OCI-LY7 (cell line): Measurements from ENCODE around the gene CDNF. TPM values are rescaled to one million over a fixed set of nuclear protein-coding genes. Genes with fewer than 3 reads are reported as not detected.

Experiments used
- BruUV-seq: library from RNA; stranded (reverse); fragments of 400-500 nt; replicated peaks from 2 replicates; lab custom pipeline; 2021; lab: Mats Ljungman, UMichigan
- CTCF ChIA-PET: fragments of 300-600 bp; sonication (Branson Sonifier 250); formaldehyde crosslinking; loops from one replicate; lab custom pipeline; 2022; ENCODE audit warnings: antibody characterized with exemption; ENCODE audit not compliant: unreplicated experiment; lab: Charles Lee
- POLR2A ChIA-PET: fragments of 300-600 bp; sonication (Branson Sonifier 250); formaldehyde crosslinking; loops from one replicate; lab custom pipeline; 2022; ENCODE audit warnings: antibody characterized with exemption; lab: Charles Lee
- DNase-seq: peaks from one replicate; pipeline ENCODE4 v3.0.0-alpha.2; 2015; ENCODE audit warnings: low spot score
- H2AFZ ChIP-seq: fragments of 200-600 bp; sonication (generic), shearing (Covaris generic); 2 replicates; pipeline ENCODE4 v1.6.1; 2014; ENCODE audit warnings: mild to moderate bottlenecking, antibody characterized with exemption, low read length, moderate library complexity
- H3K27ac ChIP-seq: fragments of 200-600 bp; sonication (generic); 2 replicates; pipeline ENCODE4 v1.5.1; 2014; ENCODE audit warnings: mixed run types, low read depth, mild to moderate bottlenecking, moderate library complexity, low read length, inconsistent platforms; ENCODE audit not compliant: poor library complexity, severe bottlenecking
- H3K36me3 ChIP-seq: fragments of 200-600 bp; sonication (generic); 2 replicates; pipeline ENCODE4 v1.6.1; 2014; ENCODE audit warnings: mild to moderate bottlenecking, antibody characterized with exemption, low read length, moderate library complexity, mixed read lengths; ENCODE audit not compliant: insufficient read depth
- H3K4me1 ChIP-seq: fragments of 200-600 bp; sonication (generic); 2 replicates; pipeline ENCODE4 v1.5.1; 2014; ENCODE audit warnings: mild to moderate bottlenecking, low read length; ENCODE audit not compliant: insufficient read depth, poor library complexity, severe bottlenecking
- H3K4me2 ChIP-seq: fragments of 200-600 bp; sonication (generic); 2 replicates; pipeline ENCODE4 v1.6.1; 2014; ENCODE audit warnings: mild to moderate bottlenecking, low read length
- H3K4me3 ChIP-seq: fragments of 200-600 bp; sonication (generic); 2 replicates; pipeline ENCODE4 v1.5.1; 2014; ENCODE audit warnings: mild to moderate bottlenecking, low read depth, low read length; ENCODE audit not compliant: poor library complexity, severe bottlenecking
- H3K79me2 ChIP-seq: fragments of 200-600 bp; sonication (generic); 2 replicates; pipeline ENCODE4 v1.6.1; 2016; ENCODE audit warnings: low read depth, mild to moderate bottlenecking, low read length, moderate library complexity, mixed read lengths; ENCODE audit not compliant: insufficient read depth
- H3K9me2 ChIP-seq: fragments of 200-600 bp; sonication (generic); 2 replicates; pipeline ENCODE4 v1.6.1; 2016; ENCODE audit warnings: mild to moderate bottlenecking, low read length, mixed read lengths; ENCODE audit not compliant: insufficient read depth
- H3K9me3 ChIP-seq: fragments of 200-600 bp; sonication (generic); 2 replicates; pipeline ENCODE4 v1.6.1; 2014; ENCODE audit warnings: mild to moderate bottlenecking, mixed run types, low read length, mixed read lengths
- H4K20me1 ChIP-seq: fragments of 200-600 bp; sonication (generic); 2 replicates; pipeline ENCODE4 v1.6.1; 2014; ENCODE audit warnings: mild to moderate bottlenecking, antibody characterized with exemption, low read length, moderate library complexity, mixed read lengths; ENCODE audit not compliant: insufficient read depth
- CTCF ChIP-seq: fragments of 200-600 bp; sonication (generic); conservative IDR thresholded peaks from 2 replicates; pipeline ENCODE4 v1.5.1; 2014; ENCODE audit warnings: mild to moderate bottlenecking, antibody characterized with exemption, low read length, moderate library complexity, mixed read lengths
- EZH2phosphoT487 ChIP-seq: fragments of 200-600 bp; sonication (generic); IDR thresholded peaks from 2 replicates; pipeline ENCODE4 v1.6.1; 2018; ENCODE audit warnings: low read depth, borderline replicate concordance, mild to moderate bottlenecking, mixed run types, antibody characterized with exemption, low read length, moderate library complexity, mixed read lengths
- intact Hi-C: fragments of 100-400 bp; cut with micrococcal nuclease; formaldehyde crosslinking; loops from one replicate; pipeline ENCODE4 v1.10.0; 2022; ENCODE audit not compliant: unreplicated experiment
- total RNA-seq, 2 experiments: library from RNA; depleted of rRNA in 1 of 2; stranded (reverse); fragments of >200 nt in 1 of 2; shearing (Covaris generic) in 1 of 2; gene quantifications; 2 replicates each; pipeline ENCODE4 v1.2.3, GENCODE V29; 2014 to 2022

Gene CDNF
- total RNA-seq, 2 experiments from 2014 or later: 3.2 to 3.7 TPM

DNA sequence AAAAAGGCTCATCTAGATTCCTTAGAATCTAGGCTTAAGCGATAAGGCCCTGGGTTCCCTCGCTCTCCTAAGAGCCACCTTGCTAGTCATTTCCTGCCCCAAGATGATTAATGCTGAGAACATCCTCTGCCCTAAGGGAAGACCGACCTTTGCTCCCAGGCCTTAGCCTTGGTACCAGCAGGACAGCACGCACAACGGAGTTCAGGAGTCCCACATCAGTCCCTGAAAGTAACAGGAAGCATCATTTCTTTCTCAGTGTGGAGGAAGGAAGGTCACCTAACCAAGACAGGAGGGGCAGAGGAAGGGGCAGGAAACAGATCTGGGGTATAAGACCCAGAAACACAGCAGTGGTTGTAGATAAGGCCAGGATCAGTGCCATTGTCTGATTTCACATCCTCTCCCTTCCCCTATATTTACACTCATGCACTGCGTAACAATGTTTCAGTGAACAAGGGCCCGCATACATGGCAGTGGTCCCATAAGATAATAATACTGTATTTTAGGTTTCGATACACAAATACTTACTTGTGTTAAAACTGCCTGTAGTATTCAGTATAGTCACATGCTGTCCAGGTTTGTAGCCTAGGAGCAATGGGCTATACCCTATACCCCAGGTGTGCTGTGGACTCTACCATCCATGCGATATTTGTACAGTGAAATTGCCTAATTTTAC lies 55.0 kb downstream of the CDNF start:
- CTCF ChIA-PET: no interaction called here
- H4K20me1 ChIP-seq: no peaks in the 10 kb centered on the region
- H2AFZ ChIP-seq: no peak overlapping the region
- intact Hi-C loops: no loop called here
- peaks cover 4% of the 10 kb centered on the region; the same call in 1 of the 2 replicates for H3K9me3 ChIP-seq
- DNase-seq: no peak
- no peaks in the 10 kb centered on the region for H3K9me2 ChIP-seq
- peaks cover 5% of the 10 kb centered on the region for H3K4me1 ChIP-seq
- no peak for TF ChIP-seq EZH2phosphoT487
- no peak for TF ChIP-seq CTCF
- H3K4me3 ChIP-seq: no peak overlapping the region
- no peak overlapping the region for H3K27ac ChIP-seq
- BruUV-seq: no TSS peak
- no peak overlapping the region for H3K4me2 ChIP-seq
- POLR2A ChIA-PET: interaction anchor here (0.7 kb wide), 1 partner anchor 109 kb away, joined by 3 read pairs; no protein-coding TSS in a partner anchor
- H3K79me2 ChIP-seq: no peaks in the 10 kb centered on the region
- no peaks in the 10 kb centered on the region for H3K36me3 ChIP-seq

GRCh38 chr10:14781763-14782162 lies 56.1 kb downstream of the CDNF start:
- no peak for DNase-seq
- Histone ChIP-seq H4K20me1 (no peaks in the 10 kb centered on the region), H3K4me2 (no peak overlapping the region), H3K79me2 (no peaks in the 10 kb centered on the region), H3K4me3 (no peak overlapping the region), H3K27ac (no peak overlapping the region), H3K9me3 (peaks cover 4% of the 10 kb centered on the region; the same call in 1 of the 2 replicates), H2AFZ (no peak overlapping the region), H3K4me1 (peaks cover 5% of the 10 kb centered on the region), H3K9me2 (no peaks in the 10 kb centered on the region), H3K36me3 (no peaks in the 10 kb centered on the region)
- no TSS peak for BruUV-seq
- CTCF ChIA-PET: no interaction called here
- POLR2A ChIA-PET: no interaction called here
- no peak for TF ChIP-seq CTCF
- no peak for TF ChIP-seq EZH2phosphoT487
- intact Hi-C loops: no loop called here

GRCh38 chr10:14779001-14779651 lies 58.7 kb downstream of the CDNF start:
- TF ChIP-seq EZH2phosphoT487: no peak
- no peak for TF ChIP-seq CTCF
- Histone ChIP-seq H3K36me3 (no peaks in the 10 kb centered on the region), H3K4me2 (no peak overlapping the region), H3K27ac (no peak overlapping the region), H3K4me1 (peaks cover 5% of the 10 kb centered on the region), H2AFZ (no peak overlapping the region), H3K9me2 (no peaks in the 10 kb centered on the region), H4K20me1 (no peaks in the 10 kb centered on the region), H3K9me3 (no peaks in the 10 kb centered on the region), H3K4me3 (no peak overlapping the region), H3K79me2 (no peaks in the 10 kb centered on the region)
- ChIA-PET POLR2A (no interaction called here), CTCF (no interaction called here)
- DNase-seq: no peak
- intact Hi-C loops: no loop called here
- BruUV-seq: no TSS peak
